HepG2 (cell line): ENCODE measurements around the gene SDR42E2.

Source experiments
- HNRNPLL ChIP-seq: fragments of 200-400 bp; formaldehyde crosslinking; IDR thresholded peaks from 2 replicates; pipeline ENCODE4 v1.6.1; 2017; ENCODE audit warnings: mild to moderate bottlenecking, low read depth, low read length; ENCODE audit not compliant: poor library complexity, severe bottlenecking
- MXI1 ChIP-seq: IDR thresholded peaks from 3 replicates; pipeline ENCODE4 v1.6.1; 2012; ENCODE audit warnings: low read depth, low read length, inconsistent platforms, borderline replicate concordance
- NCOR1 ChIP-seq: fragments of 200-600 bp; sonication (generic); IDR thresholded peaks from 2 replicates; pipeline ENCODE4 v1.7.0; 2017; ENCODE audit warnings: antibody characterized with exemption, low read length, borderline replicate concordance
- POLR2A ChIP-seq, 2 experiments: IDR thresholded peaks; 2 replicates each; pipeline ENCODE4 v1.6.1; 2011; ENCODE audit warnings: low read depth in 2 of 2, low read length in 2 of 2, mild to moderate bottlenecking in 1 of 2, moderate library complexity in 1 of 2; ENCODE audit not compliant: insufficient read depth in 1 of 2
- ZMYM3 ChIP-seq: sonication (generic); formaldehyde crosslinking; IDR thresholded peaks from 2 replicates; pipeline ENCODE4 v1.5.1; 2020; ENCODE audit warnings: mild to moderate bottlenecking, missing genetic modification reagents
- ZNF256 ChIP-seq: sonication (generic); formaldehyde crosslinking; conservative IDR thresholded peaks from 2 replicates; pipeline ENCODE4 v1.4.0; 2020; ENCODE audit warnings: missing genetic modification reagents
- ZNF670 ChIP-seq: sonication (generic); formaldehyde crosslinking; IDR thresholded peaks from 2 replicates; pipeline ENCODE4 v1.8.0; 2022; ENCODE audit warnings: mild to moderate bottlenecking, missing genetic modification reagents, borderline replicate concordance

DNA sequence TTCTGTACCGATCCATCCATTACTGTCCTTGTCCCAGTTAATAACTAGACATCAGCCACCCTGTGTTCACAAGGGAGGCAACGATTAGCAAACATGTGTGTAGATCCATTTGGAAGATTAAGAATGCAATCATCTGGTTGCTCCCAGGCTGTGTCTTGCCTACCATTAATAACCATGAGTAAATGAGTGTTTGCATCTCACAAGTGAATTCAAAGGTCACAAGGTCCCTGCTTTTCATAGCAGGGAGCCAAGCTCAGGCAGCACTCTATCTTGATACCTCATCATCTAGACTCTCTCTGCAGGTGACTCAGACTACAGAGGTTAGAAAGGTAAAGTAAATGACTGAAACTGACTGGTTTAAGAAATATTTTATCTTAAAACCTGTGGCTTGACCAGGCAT is 44.7 kb upstream of the SDR42E2 start:
- TF ChIP-seq ZNF670 (no peak), ZNF256 (CRISPR knock-in tag) (no peak), MXI1 (no peak), HNRNPLL (no peak), ZMYM3 (CRISPR knock-in tag) (no peak), NCOR1 (no peak), POLR2A (IDR thresholded peaks at IDR 0.05; ENCODE audit: insufficient read depth in 1 of 2, low read depth in 2 of 2, low read length in 2 of 2) (no peak)
